Keratinocyte (primary cell): ENCODE measurements around the gene BBS12. TPM values are rescaled to one million over a fixed set of nuclear protein-coding genes. Genes with fewer than 3 reads are reported as not detected.

Experiments used
- DNase-seq: peaks from one replicate; pipeline ENCODE4 v3.0.0-alpha.2; 2011; ENCODE audit warnings: low read depth, missing footprints, low spot score
- FAIRE-seq: peaks from 2 replicates; lab custom pipeline; 2011; peaks lifted over from hg19 to GRCh38; lab: Jason Lieb, UNC
- H2AFZ ChIP-seq: 2 replicates; pipeline ENCODE4 v1.6.0; 2012; ENCODE audit warnings: low read length, control low read depth, inconsistent platforms; ENCODE audit not compliant: control insufficient read depth
- H3K27ac ChIP-seq: 2 replicates; pipeline ENCODE4 v1.5.1; 2011; ENCODE audit warnings: low read length; ENCODE audit not compliant: control insufficient read depth, insufficient read depth
- H3K27me3 ChIP-seq: 3 replicates; pipeline ENCODE4 v1.6.0; 2011; ENCODE audit warnings: low read length; ENCODE audit not compliant: control insufficient read depth, insufficient read depth; ENCODE audit errors: extremely low read depth
- H3K36me3 ChIP-seq, 2 experiments: 2 replicates in 1 of 2; 3 replicates in 1 of 2; pipeline ENCODE4 v1.5.1; 2011; ENCODE audit warnings: low read length in 2 of 2, mild to moderate bottlenecking in 1 of 2; ENCODE audit not compliant: control insufficient read depth in 2 of 2, insufficient read depth in 2 of 2; ENCODE audit errors: extremely low read depth in 1 of 2
- H3K4me1 ChIP-seq: 3 replicates; pipeline ENCODE4 v1.5.1; 2011; ENCODE audit warnings: low read length; ENCODE audit not compliant: control insufficient read depth, insufficient read depth; ENCODE audit errors: extremely low read depth
- H3K4me2 ChIP-seq: 3 replicates; pipeline ENCODE4 v1.6.0; 2011; ENCODE audit warnings: low read depth, low read length; ENCODE audit not compliant: control insufficient read depth, insufficient read depth; ENCODE audit errors: extremely low read depth
- H3K4me3 ChIP-seq, 3 experiments: fragments of 200-600 bp in 1 of 3; sonication (generic) in 1 of 3; 2 replicates in 2 of 3; 3 replicates in 1 of 3; pipeline ENCODE4 v1.5.1; 2011 to 2016; ENCODE audit warnings: low read length in 3 of 3, mild to moderate bottlenecking in 3 of 3, control low read depth in 2 of 3, inconsistent platforms in 1 of 3, low read depth in 1 of 3, mixed read lengths in 1 of 3, mixed run types in 1 of 3, moderate library complexity in 1 of 3; ENCODE audit not compliant: control insufficient read depth in 2 of 3, insufficient read depth in 2 of 3; ENCODE audit errors: extremely low read depth in 1 of 3
- H3K79me2 ChIP-seq: 2 replicates; pipeline ENCODE4 v1.6.0; 2012; ENCODE audit warnings: low read length; ENCODE audit not compliant: control insufficient read depth, insufficient read depth
- H3K9ac ChIP-seq: 3 replicates; pipeline ENCODE4 v1.6.0; 2011; ENCODE audit warnings: low read length; ENCODE audit not compliant: control insufficient read depth, insufficient read depth; ENCODE audit errors: extremely low read depth
- H3K9me1 ChIP-seq: 3 replicates; pipeline ENCODE4 v1.6.0; 2011; ENCODE audit warnings: low read length; ENCODE audit not compliant: control insufficient read depth, insufficient read depth; ENCODE audit errors: extremely low read depth
- H3K9me3 ChIP-seq: 2 replicates; pipeline ENCODE4 v1.5.1; 2012; ENCODE audit warnings: low read depth, low read length; ENCODE audit not compliant: control insufficient read depth
- H4K20me1 ChIP-seq: 3 replicates; pipeline ENCODE4 v1.6.0; 2011; ENCODE audit warnings: low read length; ENCODE audit not compliant: control insufficient read depth, insufficient read depth; ENCODE audit errors: extremely low read depth
- EZH2 ChIP-seq: IDR thresholded peaks from one replicate; pipeline ENCODE4 v1.6.1; 2012; ENCODE audit warnings: inconsistent platforms, mild to moderate bottlenecking, low read length, moderate library complexity
- dilution Hi-C: fragments of 300-500 bp; cut with MboI; formaldehyde crosslinking; loops from one replicate; pipeline ENCODE4 v1.7.0; 2020; ENCODE audit warnings: low sequenced_read_pairs; ENCODE audit not compliant: extremely low pct_ligation_motif_present
- polyA plus RNA-seq, 5 experiments: library from polyadenylated mRNA; depleted of rRNA in 3 of 5; stranded (reverse) in 3 of 5; stranded (forward) in 1 of 5; unstranded in 1 of 5; fragments of >200 nt; gene quantifications; 1 replicate in 1 of 5; 2 replicates in 3 of 5; 3 replicates in 1 of 5; pipeline versions ENCODE4 v1.2.1 to v1.2.3, GENCODE V29; 2011 to 2012; ENCODE audit warnings: missing spikeins in 2 of 5, low read depth in 1 of 5, low replicate concordance in 1 of 5
- TF ChIP-seq, protein P1 (sequence below), 3 experiments: IDR thresholded peaks in 1 of 3; conservative IDR thresholded peaks in 1 of 3; optimal IDR thresholded peaks in 1 of 3; 2 replicates in 2 of 3; 3 replicates in 1 of 3; pipeline versions ENCODE3 to v1.5.1; 2011; ENCODE audit warnings: low read length in 3 of 3, mild to moderate bottlenecking in 3 of 3, moderate library complexity in 2 of 3, control low read depth in 1 of 3, inconsistent platforms in 1 of 3; ENCODE audit not compliant: insufficient read depth in 2 of 3; ENCODE audit errors: extremely low read depth in 1 of 3

Gene BBS12
- polyA plus RNA-seq, 1 donor (not counting 4 experiments of a cell fraction or from before 2014, with no cell fraction given), result 2.5 TPM

DNA sequence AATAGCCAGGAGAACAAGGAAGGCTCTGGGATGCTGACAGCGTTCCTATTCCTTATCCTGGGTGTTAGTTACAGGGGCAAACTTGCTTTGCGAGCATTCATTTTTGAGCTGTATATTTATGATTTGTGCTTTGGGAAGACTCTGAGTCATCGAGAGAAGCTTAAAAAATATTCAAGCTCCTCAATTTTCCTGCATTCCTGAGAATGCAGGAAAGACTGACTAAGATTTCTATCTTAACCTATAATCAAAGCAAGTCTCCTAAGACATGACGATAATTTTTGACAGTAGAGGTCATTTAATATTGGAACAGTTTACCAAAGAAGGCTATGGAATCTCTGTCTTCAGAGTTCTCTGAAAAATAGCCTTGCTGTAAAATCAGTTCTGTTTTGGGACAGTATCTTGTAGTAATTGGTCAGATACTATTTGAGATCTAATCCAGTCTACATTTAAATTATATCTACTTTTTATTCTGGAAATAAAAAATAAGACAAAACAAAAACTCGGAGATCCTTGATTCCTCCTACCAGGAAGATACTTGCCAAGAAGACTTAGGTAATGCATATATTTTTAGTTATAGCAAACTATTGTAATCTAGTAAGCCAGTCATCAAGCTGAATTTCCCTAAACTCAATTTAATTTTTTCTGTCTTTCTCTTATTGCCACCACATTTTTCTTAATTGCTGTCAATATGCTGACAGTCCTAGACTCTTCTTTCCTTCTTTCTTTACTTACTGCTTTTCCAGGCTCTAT is 31.7 kb downstream of the BBS12 start:
- FAIRE-seq, result no peak
- H3K4me2 ChIP-seq, result peak overlapping the region; percentile 17
- H3K4me1 ChIP-seq, result peaks cover 20% of the 10 kb centered on the region
- no peak for DNase-seq
- H3K9me3 ChIP-seq, result no peaks in the 10 kb centered on the region
- H3K4me3 ChIP-seq, result no peak overlapping the region
- H3K36me3 ChIP-seq, result no peaks in the 10 kb centered on the region
- H2AFZ ChIP-seq, result peak overlapping the region; percentile 49
- H3K27me3 ChIP-seq, result no peaks in the 10 kb centered on the region
- H3K9me1 ChIP-seq, result no peaks in the 10 kb centered on the region
- H4K20me1 ChIP-seq, result no peaks in the 10 kb centered on the region
- peak overlapping the region; percentile 83 for H3K27ac ChIP-seq
- H3K9ac ChIP-seq, result no peak overlapping the region
- dilution Hi-C loops, result loop anchor here (25.0 kb wide), 1 partner anchor 148 kb away; the partner anchor contains the start of gene NUDT6
- TF ChIP-seq, protein P1, sequence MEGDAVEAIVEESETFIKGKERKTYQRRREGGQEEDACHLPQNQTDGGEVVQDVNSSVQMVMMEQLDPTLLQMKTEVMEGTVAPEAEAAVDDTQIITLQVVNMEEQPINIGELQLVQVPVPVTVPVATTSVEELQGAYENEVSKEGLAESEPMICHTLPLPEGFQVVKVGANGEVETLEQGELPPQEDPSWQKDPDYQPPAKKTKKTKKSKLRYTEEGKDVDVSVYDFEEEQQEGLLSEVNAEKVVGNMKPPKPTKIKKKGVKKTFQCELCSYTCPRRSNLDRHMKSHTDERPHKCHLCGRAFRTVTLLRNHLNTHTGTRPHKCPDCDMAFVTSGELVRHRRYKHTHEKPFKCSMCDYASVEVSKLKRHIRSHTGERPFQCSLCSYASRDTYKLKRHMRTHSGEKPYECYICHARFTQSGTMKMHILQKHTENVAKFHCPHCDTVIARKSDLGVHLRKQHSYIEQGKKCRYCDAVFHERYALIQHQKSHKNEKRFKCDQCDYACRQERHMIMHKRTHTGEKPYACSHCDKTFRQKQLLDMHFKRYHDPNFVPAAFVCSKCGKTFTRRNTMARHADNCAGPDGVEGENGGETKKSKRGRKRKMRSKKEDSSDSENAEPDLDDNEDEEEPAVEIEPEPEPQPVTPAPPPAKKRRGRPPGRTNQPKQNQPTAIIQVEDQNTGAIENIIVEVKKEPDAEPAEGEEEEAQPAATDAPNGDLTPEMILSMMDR (optimal IDR thresholded peaks at IDR 0.05 in 1 of 3, IDR thresholded peaks at IDR 0.05 in 1 of 3, conservative IDR thresholded peaks at IDR 0.05 in 1 of 3; ENCODE audit: extremely low read depth in 1 of 3, insufficient read depth in 2 of 3, low read length in 3 of 3), result no peak
- H3K79me2 ChIP-seq, result no peaks in the 10 kb centered on the region

DNA sequence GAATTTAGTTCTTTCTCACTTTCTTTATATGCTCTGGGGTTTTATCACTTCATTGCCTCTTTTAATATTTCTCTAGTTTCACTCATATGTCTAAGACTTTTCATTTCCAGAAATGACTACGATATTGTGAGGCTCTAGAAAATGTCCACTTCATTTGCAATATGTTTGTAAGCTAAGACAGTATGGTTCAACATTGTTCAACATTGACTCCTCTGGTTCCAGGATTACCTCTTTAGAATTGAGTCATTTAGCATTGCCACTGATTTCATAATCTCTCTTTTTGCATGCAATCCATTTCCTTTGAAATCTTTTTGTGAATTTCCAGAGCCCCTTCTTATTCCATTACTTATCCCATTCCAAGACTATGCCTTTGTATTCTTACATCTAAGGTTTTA is 32.3 kb downstream of the BBS12 start:
- peak; percentile 80 for FAIRE-seq
- TF ChIP-seq, protein P1 (optimal IDR thresholded peaks at IDR 0.05 in 1 of 3, IDR thresholded peaks at IDR 0.05 in 1 of 3, conservative IDR thresholded peaks at IDR 0.05 in 1 of 3; ENCODE audit: extremely low read depth in 1 of 3, insufficient read depth in 2 of 3, low read length in 3 of 3), result no peak
- TF ChIP-seq EZH2, result no peak
- no peaks in the 10 kb centered on the region for H3K9me1 ChIP-seq
- H3K4me2 ChIP-seq, result no peak overlapping the region
- H3K9me3 ChIP-seq, result no peaks in the 10 kb centered on the region
- DNase-seq, result no peak
- H3K9ac ChIP-seq, result no peak overlapping the region
- H3K27ac ChIP-seq, result peak overlapping the region; percentile 83
- H3K4me1 ChIP-seq, result peaks cover 20% of the 10 kb centered on the region
- H4K20me1 ChIP-seq, result no peaks in the 10 kb centered on the region
- H3K27me3 ChIP-seq, result no peaks in the 10 kb centered on the region
- dilution Hi-C loops, result loop anchor here (25.0 kb wide), 1 partner anchor 147 kb away; the partner anchor contains the start of gene NUDT6
- H3K79me2 ChIP-seq, result no peaks in the 10 kb centered on the region
- no peak overlapping the region for H2AFZ ChIP-seq
- no peak overlapping the region for H3K4me3 ChIP-seq
- no peaks in the 10 kb centered on the region for H3K36me3 ChIP-seq
